GM12872 (cell line): ENCODE measurements around the gene CHN2.

Source experiments
- CTCF ChIP-seq: IDR thresholded peaks from 3 replicates; pipeline ENCODE4 v1.5.1; 2011; ENCODE audit warnings: low read depth, mild to moderate bottlenecking, low read length, moderate library complexity; ENCODE audit not compliant: insufficient read depth

CHN2 gene

DNA sequence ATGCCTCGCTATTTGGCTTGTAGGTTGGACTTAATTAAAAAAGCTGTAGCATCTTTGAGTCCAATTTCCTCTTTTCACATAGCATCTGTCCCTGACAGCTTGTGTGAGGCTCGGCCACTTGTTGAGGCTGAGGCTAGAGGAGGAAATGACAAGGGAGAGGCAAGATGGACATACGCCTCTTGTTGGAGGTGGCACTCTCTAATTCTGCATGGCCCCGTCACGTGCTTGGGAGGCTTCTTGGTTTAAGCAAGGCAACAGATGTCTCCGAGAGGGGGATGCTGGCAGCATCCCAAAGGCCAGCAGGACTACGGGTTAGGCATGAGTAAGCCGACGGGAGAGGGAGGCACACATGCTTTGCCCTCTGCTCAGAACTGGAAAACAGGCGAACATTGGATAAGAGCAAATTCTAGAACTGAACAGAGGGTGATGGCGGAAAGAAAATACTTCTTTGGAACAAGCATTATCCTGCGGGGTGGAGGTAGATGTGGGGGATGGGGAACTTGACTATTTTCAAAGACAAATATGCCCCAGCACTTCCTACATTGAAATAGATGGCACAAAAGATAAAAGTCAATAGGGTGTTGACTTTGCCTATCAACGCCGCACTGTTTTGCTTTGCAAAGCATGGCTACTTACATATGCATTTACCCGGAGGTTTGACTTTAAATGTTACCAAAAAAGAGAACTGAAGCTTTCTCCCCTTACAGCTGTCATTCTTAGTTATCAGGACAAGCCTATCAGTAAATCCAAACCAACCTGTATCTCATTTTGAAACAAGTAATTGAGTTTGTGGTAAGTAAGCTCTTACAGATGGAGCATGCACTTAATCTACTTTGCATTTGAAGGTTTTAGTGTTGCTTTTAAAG is 94.8 kb downstream of the CHN2 start:
- TF ChIP-seq CTCF, result no peak

- TF ChIP-seq CTCF, result no peak
Observed at GRCh38 chr7:29290829-29291228, 96.3 kb downstream of the CHN2 start.

DNA sequence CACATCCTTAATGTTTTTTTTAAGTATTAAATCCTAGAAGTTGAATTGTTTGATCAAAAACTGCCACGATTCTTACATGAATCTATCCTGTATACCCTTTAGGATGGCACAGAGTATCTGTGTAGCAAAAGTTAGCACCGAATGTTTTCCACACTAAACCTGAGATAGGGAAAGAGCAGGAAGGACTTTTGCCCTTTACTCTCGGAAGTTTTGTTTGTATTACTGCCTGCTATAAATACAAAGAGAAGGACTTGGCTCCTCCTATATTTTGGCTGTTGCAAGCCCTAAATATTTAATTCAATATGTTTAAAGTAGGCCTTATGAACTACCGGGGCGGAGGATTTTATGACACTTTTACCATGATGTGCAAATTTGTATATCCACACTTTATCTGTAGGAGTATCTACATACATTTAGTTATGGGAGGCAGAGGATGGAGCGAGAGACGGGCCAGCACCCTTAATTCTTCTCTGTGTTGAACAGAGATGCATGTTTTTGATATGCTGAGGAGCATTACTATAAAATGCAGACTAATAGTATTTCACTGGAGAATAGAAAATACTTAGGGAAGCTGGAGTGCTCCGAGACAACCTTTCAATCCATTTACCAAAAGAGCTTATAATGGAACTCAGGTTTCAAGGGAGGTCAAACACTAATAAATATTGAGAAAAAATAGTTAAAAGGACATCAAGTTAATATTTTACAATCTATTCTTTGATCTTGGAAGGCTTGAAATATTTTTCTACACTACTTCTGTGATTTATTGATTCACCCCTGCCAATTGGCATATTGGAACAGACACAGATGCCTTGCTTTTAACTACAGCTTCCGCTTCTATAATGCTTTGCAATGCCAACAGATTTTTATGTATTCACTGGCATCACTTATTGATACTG is 97.4 kb downstream of the CHN2 start:
- TF ChIP-seq CTCF, result no peak

GRCh38 chr7:29292886-29293658 is 98.5 kb downstream of the CHN2 start:
- no peak for TF ChIP-seq CTCF

GRCh38 chr7:29296421-29296820 is 101.8 kb downstream of the CHN2 start:
- no peak for TF ChIP-seq CTCF

GRCh38 chr7:29297194-29297890 is 102.8 kb downstream of the CHN2 start:
- TF ChIP-seq CTCF, result peak; percentile 45; the same call in 1 of the 3 replicates
